Fibroblast of lung (primary cell): ENCODE measurements around the gene HS3ST3B1. TPM values are rescaled to one million over a fixed set of nuclear protein-coding genes. Genes with fewer than 3 reads are reported as not detected.

Source experiments
- DNase-seq, 2 donors: peaks; one replicate each; pipeline versions ENCODE4 v3.0.0 to v3.0.0-alpha.2; 2010; ENCODE audit warnings: low read depth in 2 of 2
- H2AFZ ChIP-seq: 2 replicates; pipeline ENCODE4 v1.5.1; 2012; ENCODE audit warnings: low read length, control low read depth, inconsistent platforms
- H3K27ac ChIP-seq: 2 replicates; pipeline ENCODE4 v1.5.1; 2011; ENCODE audit warnings: low read length, control low read depth; ENCODE audit not compliant: insufficient read depth
- H3K27me3 ChIP-seq: 2 replicates; pipeline ENCODE4 v1.5.1; 2011; ENCODE audit warnings: mild to moderate bottlenecking, low read length; ENCODE audit not compliant: control insufficient read depth, insufficient read depth
- H3K36me3 ChIP-seq: 2 replicates; pipeline ENCODE4 v1.5.1; 2011; ENCODE audit warnings: low read length; ENCODE audit not compliant: control insufficient read depth, insufficient read depth
- H3K4me1 ChIP-seq: 2 replicates; pipeline ENCODE4 v1.5.1; 2011; ENCODE audit warnings: low read length; ENCODE audit not compliant: control insufficient read depth, insufficient read depth; ENCODE audit errors: extremely low read depth
- H3K4me2 ChIP-seq: 2 replicates; pipeline ENCODE4 v1.5.1; 2011; ENCODE audit warnings: low read length, control low read depth; ENCODE audit not compliant: insufficient read depth; ENCODE audit errors: extremely low read depth
- H3K4me3 ChIP-seq, 4 experiments: fragments of 200-600 bp in 1 of 4; sonication (generic) in 1 of 4; replicated peaks in 1 of 4; 2 replicates each; pipeline ENCODE4 v1.5.1; 2011 to 2016; ENCODE audit warnings: low read length in 4 of 4, low read depth in 3 of 4, mild to moderate bottlenecking in 3 of 4, control low read depth in 2 of 4, inconsistent platforms in 1 of 4, mixed read lengths in 1 of 4; ENCODE audit not compliant: insufficient read depth in 1 of 4; ENCODE audit errors: control extremely low read depth in 1 of 4
- H3K79me2 ChIP-seq: 2 replicates; pipeline ENCODE4 v1.5.1; 2012; ENCODE audit warnings: mild to moderate bottlenecking, low read length, inconsistent platforms; ENCODE audit not compliant: control insufficient read depth, insufficient read depth
- H3K9ac ChIP-seq: 2 replicates; pipeline ENCODE4 v1.5.1; 2011; ENCODE audit warnings: mild to moderate bottlenecking, low read length, control low read depth; ENCODE audit not compliant: insufficient read depth
- H3K9me3 ChIP-seq: 2 replicates; pipeline ENCODE4 v1.5.1; 2012; ENCODE audit warnings: low read depth, low read length; ENCODE audit not compliant: control insufficient read depth, insufficient read depth
- H4K20me1 ChIP-seq: 2 replicates; pipeline ENCODE4 v1.5.1; 2011; ENCODE audit warnings: low read length; ENCODE audit not compliant: control insufficient read depth, insufficient read depth; ENCODE audit errors: extremely low read depth
- CTCF ChIP-seq, 2 donors: IDR thresholded peaks in 1 of 2; conservative IDR thresholded peaks in 1 of 2; 1 replicate in 1 of 2; 2 replicates in 1 of 2; pipeline ENCODE4 v1.5.1; 2011 to 2012; ENCODE audit warnings: low read length in 2 of 2, control low read depth in 1 of 2, inconsistent platforms in 1 of 2, low read depth in 1 of 2, mild to moderate bottlenecking in 1 of 2
- EZH2 ChIP-seq: IDR thresholded peaks from 2 replicates; pipeline ENCODE4 v1.5.1; 2012; ENCODE audit warnings: low read length, control low read depth, mild to moderate bottlenecking; ENCODE audit errors: missing control alignments
- polyA plus RNA-seq, 2 donors: library from polyadenylated mRNA; depleted of rRNA in 1 of 2; stranded (reverse) in 1 of 2; unstranded in 1 of 2; fragments of >200 nt; gene quantifications; 2 replicates each; pipeline ENCODE4 v1.2.1, GENCODE V29; 2011 to 2012; ENCODE audit warnings: missing spikeins in 1 of 2
- total RNA-seq: library from RNA; depleted of rRNA; stranded (reverse); fragments of >200 nt; gene quantifications from 2 replicates; pipeline ENCODE4 v1.2.1, GENCODE V29; 2014

HS3ST3B1 gene
- total and polyA plus RNA-seq, 2 donors (not counting 1 experiment from before 2014, with no cell fraction given), result 3.4 to 17.2 TPM

DNA sequence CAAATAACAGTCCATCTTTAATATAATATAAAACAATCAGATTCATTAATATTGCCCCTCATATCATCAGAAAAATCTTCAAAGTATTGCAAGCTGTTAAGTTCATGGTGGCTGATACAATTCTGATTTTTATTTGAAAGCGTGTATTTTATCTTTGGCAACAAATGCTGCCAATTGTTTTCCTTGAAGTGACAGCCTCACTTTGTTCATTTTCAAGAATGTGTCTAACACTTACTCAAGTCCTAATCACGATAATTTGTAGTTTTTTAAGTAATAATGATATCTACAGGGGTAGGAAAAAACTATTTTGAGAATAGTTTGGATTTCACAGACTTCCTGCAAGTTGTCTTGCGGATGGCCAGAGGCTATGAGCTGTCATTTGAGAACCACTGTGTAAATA is 75.8 kb downstream of the HS3ST3B1 start:
- H3K27ac ChIP-seq, result no peak overlapping the region
- no peak for DNase-seq
- H3K9ac ChIP-seq, result no peak overlapping the region
- H3K4me3 ChIP-seq, result no peak overlapping the region
- H3K36me3 ChIP-seq, result no peaks in the 10 kb centered on the region
- peaks cover 3% of the 10 kb centered on the region for H3K4me1 ChIP-seq
- H3K4me2 ChIP-seq, result no peak overlapping the region
- H2AFZ ChIP-seq, result no peak overlapping the region
- no peaks in the 10 kb centered on the region for H4K20me1 ChIP-seq
- TF ChIP-seq EZH2, result no peak
- TF ChIP-seq CTCF (conservative IDR thresholded peaks at IDR 0.05 in 1 of 2, IDR thresholded peaks at IDR 0.05 in 1 of 2; ENCODE audit: low read depth in 1 of 2, low read length in 2 of 2), result no peak
- no peaks in the 10 kb centered on the region for H3K27me3 ChIP-seq
- H3K79me2 ChIP-seq, result no peaks in the 10 kb centered on the region
- H3K9me3 ChIP-seq, result no peaks in the 10 kb centered on the region

GRCh38 chr17:14381606-14382005 is 80.7 kb downstream of the HS3ST3B1 start:
- H3K4me1 ChIP-seq, result no peaks in the 10 kb centered on the region
- no peaks in the 10 kb centered on the region for H3K79me2 ChIP-seq
- H3K27me3 ChIP-seq, result no peaks in the 10 kb centered on the region
- H3K9ac ChIP-seq, result no peak overlapping the region
- no peaks in the 10 kb centered on the region for H4K20me1 ChIP-seq
- H3K4me2 ChIP-seq, result no peak overlapping the region
- H3K4me3 ChIP-seq, result no peak overlapping the region
- TF ChIP-seq EZH2 (no peak), CTCF (conservative IDR thresholded peaks at IDR 0.05 in 1 of 2, IDR thresholded peaks at IDR 0.05 in 1 of 2; ENCODE audit: low read depth in 1 of 2, low read length in 2 of 2) (no peak)
- DNase-seq, result no peak
- H2AFZ ChIP-seq, result no peak overlapping the region
- H3K9me3 ChIP-seq, result no peaks in the 10 kb centered on the region
- no peak overlapping the region for H3K27ac ChIP-seq
- H3K36me3 ChIP-seq, result no peaks in the 10 kb centered on the region

DNA sequence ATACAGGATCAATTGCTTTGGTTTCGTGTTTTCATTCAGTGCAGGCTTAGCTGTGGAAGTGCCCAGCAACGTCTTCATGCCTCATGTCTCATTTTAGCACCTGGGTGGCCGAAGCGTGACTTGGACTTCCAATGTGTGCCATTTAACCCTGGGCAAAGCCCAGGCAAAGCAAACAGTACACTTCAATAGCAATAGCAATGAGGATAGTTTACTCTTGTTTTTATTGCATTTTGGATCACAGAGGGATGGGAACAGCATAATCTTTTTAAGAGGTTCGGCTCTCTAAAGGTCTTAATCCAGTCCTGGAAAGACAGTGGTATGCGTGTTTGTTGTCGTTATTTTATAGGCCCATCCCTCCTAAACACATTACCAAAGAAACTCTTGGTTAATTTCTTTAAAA is 86.2 kb downstream of the HS3ST3B1 start:
- TF ChIP-seq EZH2, result no peak
- Histone ChIP-seq H3K27ac (no peak overlapping the region), H3K4me3 (no peak overlapping the region), H3K79me2 (no peaks in the 10 kb centered on the region), H2AFZ (no peak overlapping the region), H3K36me3 (no peaks in the 10 kb centered on the region), H3K27me3 (no peaks in the 10 kb centered on the region), H3K4me1 (no peaks in the 10 kb centered on the region), H3K9me3 (no peaks in the 10 kb centered on the region), H3K9ac (no peak overlapping the region), H4K20me1 (no peaks in the 10 kb centered on the region), H3K4me2 (no peak overlapping the region)
- no peak for DNase-seq
